Loucy (cell line): ENCODE measurements around the gene RNF26.

Experiments
- CTCF ChIP-seq: fragments of 200-600 bp; sonication (generic); conservative IDR thresholded peaks from 2 replicates; pipeline ENCODE4 v1.5.1; 2014; ENCODE audit warnings: mild to moderate bottlenecking, antibody characterized with exemption, low read length
- EZH2phosphoT487 ChIP-seq: fragments of 200-600 bp; IDR thresholded peaks from 2 replicates; pipeline ENCODE4 v1.6.1; 2018; ENCODE audit warnings: antibody characterized with exemption, mild to moderate bottlenecking, moderate library complexity, borderline replicate concordance

- TF ChIP-seq CTCF (no peak), EZH2phosphoT487 (no peak)
These were observed 27.8 kb downstream of the RNF26 start for GRCh38 chr11:119361941-119362725.
